Osteoblast (primary cell): ENCODE data around the gene GMEB1. TPM values are rescaled to one million over a fixed set of nuclear protein-coding genes. Genes with fewer than 3 reads are reported as not detected.
"Not testable (repeated sequence)": the region's sequence is repeated elsewhere in the genome, so short reads cannot be mapped to it uniquely, and the experiment has no call there.

Experiments
- DNase-seq: peaks from one replicate; pipeline ENCODE4 v3.0.0; 2011; ENCODE audit warnings: low spot score, mixed read lengths; ENCODE audit not compliant: insufficient read length; ENCODE audit errors: missing footprints
- H2AFZ ChIP-seq: 2 replicates; pipeline ENCODE4 v1.6.0; 2011; ENCODE audit warnings: mild to moderate bottlenecking, low read length
- H3K27ac ChIP-seq: 2 replicates; pipeline ENCODE4 v1.5.1; 2011; ENCODE audit warnings: mild to moderate bottlenecking, low read depth, low read length, moderate library complexity
- H3K27me3 ChIP-seq: 2 replicates; pipeline ENCODE4 v1.6.0; 2012; ENCODE audit warnings: mild to moderate bottlenecking, control low read depth, inconsistent platforms, low read length, moderate library complexity; ENCODE audit not compliant: insufficient read depth
- H3K36me3 ChIP-seq: 2 replicates; pipeline ENCODE4 v1.5.1; 2011; ENCODE audit warnings: mild to moderate bottlenecking, low read length, control low read depth, moderate library complexity; ENCODE audit not compliant: insufficient read depth
- H3K4me1 ChIP-seq: 2 replicates; pipeline ENCODE4 v1.5.1; 2011; ENCODE audit warnings: mild to moderate bottlenecking, low read length, control low read depth, moderate library complexity; ENCODE audit not compliant: insufficient read depth
- H3K4me2 ChIP-seq: 2 replicates; pipeline ENCODE4 v1.6.0; 2011; ENCODE audit warnings: mild to moderate bottlenecking, low read length; ENCODE audit not compliant: insufficient read depth
- H3K4me3 ChIP-seq: fragments of 200-600 bp; sonication (generic); 3 replicates; pipeline ENCODE4 v1.5.1; 2012; ENCODE audit warnings: mild to moderate bottlenecking, low read length, inconsistent platforms; ENCODE audit not compliant: insufficient read depth
- H3K79me2 ChIP-seq: 2 replicates; pipeline ENCODE4 v1.6.0; 2012; ENCODE audit warnings: mild to moderate bottlenecking, low read length, control low read depth, inconsistent platforms; ENCODE audit not compliant: insufficient read depth
- H3K9me3 ChIP-seq: 2 replicates; pipeline ENCODE4 v1.5.1; 2011; ENCODE audit warnings: low read depth, low read length, control low read depth
- H4K20me1 ChIP-seq: 2 replicates; pipeline ENCODE4 v1.6.0; 2012; ENCODE audit warnings: mild to moderate bottlenecking, low read length, control low read depth; ENCODE audit not compliant: insufficient read depth
- CTCF ChIP-seq: IDR thresholded peaks from 2 replicates; pipeline ENCODE4 v1.5.1; 2011; ENCODE audit warnings: mild to moderate bottlenecking, low read depth, low read length, moderate library complexity; ENCODE audit errors: extremely low read depth
- total RNA-seq: library from RNA; depleted of rRNA; stranded (reverse); fragments of >200 nt; gene quantifications from 2 replicates; pipeline ENCODE4 v1.2.3, GENCODE V29; 2012

Gene GMEB1
- total RNA-seq, 1 donor, result 11.9 TPM

- Histone ChIP-seq H3K4me1 (peaks cover 17% of the 10 kb centered on the region), H3K4me2 (no peak overlapping the region), H3K9me3 (no peaks in the 10 kb centered on the region), H3K4me3 (no peak overlapping the region), H3K27ac (no peak overlapping the region), H4K20me1 (no peaks in the 10 kb centered on the region), H2AFZ (no peak overlapping the region), H3K36me3 (no peaks in the 10 kb centered on the region), H3K79me2 (peaks cover 25% of the 10 kb centered on the region), H3K27me3 (no peaks in the 10 kb centered on the region)
- no peak for DNase-seq
- no peak for TF ChIP-seq CTCF
Observed at GRCh38 chr1:28666806-28667205, 1.8 kb upstream of the GMEB1 start.

- Histone ChIP-seq H3K4me3 (peak overlapping the region; percentile 91), H3K4me2 (peak overlapping the region; percentile 97), H3K36me3 (no peaks in the 10 kb centered on the region), H4K20me1 (peaks cover 3% of the 10 kb centered on the region), H3K27ac (peak overlapping the region; percentile 85), H3K79me2 (peaks cover 32% of the 10 kb centered on the region), H3K9me3 (no peaks in the 10 kb centered on the region), H3K27me3 (no peaks in the 10 kb centered on the region), H2AFZ (peak overlapping the region; percentile 71), H3K4me1 (peaks cover 17% of the 10 kb centered on the region)
- no peak for TF ChIP-seq CTCF
- DNase-seq, result peak; percentile 98
Observed at GRCh38 chr1:28668956-28669723, 556 bp downstream of the GMEB1 start.

GRCh38 chr1:28671254-28671780, 2.7 kb downstream of the GMEB1 start:
- Histone ChIP-seq H4K20me1 (peaks cover 3% of the 10 kb centered on the region), H3K4me2 (no peak overlapping the region), H3K27ac (no peak overlapping the region), H3K79me2 (peaks cover 36% of the 10 kb centered on the region), H2AFZ (no peak overlapping the region), H3K9me3 (no peaks in the 10 kb centered on the region), H3K4me3 (no peak overlapping the region), H3K36me3 (no peaks in the 10 kb centered on the region), H3K27me3 (no peaks in the 10 kb centered on the region), H3K4me1 (peaks cover 21% of the 10 kb centered on the region)
- DNase-seq, result no peak
- no peak for TF ChIP-seq CTCF

GRCh38 chr1:28672971-28673370, 4.4 kb downstream of the GMEB1 start:
- H3K79me2 ChIP-seq, result peaks cover 39% of the 10 kb centered on the region

More at GRCh38 chr1:28672971-28673370, 4.4 kb downstream of the GMEB1 start:
- not testable (repeated sequence) for H3K9me3 ChIP-seq, H3K4me2 ChIP-seq, H3K36me3 ChIP-seq, H3K4me3 ChIP-seq, DNase-seq, H4K20me1 ChIP-seq, H3K27me3 ChIP-seq, H2AFZ ChIP-seq, H3K27ac ChIP-seq
- H3K4me1 ChIP-seq, result peaks cover 18% of the 10 kb centered on the region
